ENCODE data around the gene MALRD1. TPM values are rescaled to one million over a fixed set of nuclear protein-coding genes. Genes with fewer than 3 reads are reported as not detected.

The MALRD1 gene
- total RNA-seq, 5 donors from 2014 or later (not counting 1 experiment from before 2014, with no cell fraction given), result 0.32 TPM; not detected in 4

GRCh38 chr10:19097151-19097550 lies 48.5 kb downstream of the MALRD1 start:
- Histone ChIP-seq H3K36me3 (ENCODE audit: control insufficient read depth in 2 of 2, extremely low read depth in 1 of 2, insufficient read depth in 1 of 2, low read length in 1 of 2) (no peaks in the 10 kb centered on the region), H3K4me1 (ENCODE audit: control insufficient read depth in 1 of 2, extremely low read depth in 1 of 2, insufficient read depth in 2 of 2, low read length in 2 of 2) (no peaks in the 10 kb centered on the region), H3K27me3 (replicated peaks in 1 of 2; ENCODE audit: control insufficient read depth in 2 of 2, extremely low read depth in 1 of 2, insufficient read depth in 2 of 2, low read length in 1 of 2) (no peaks in the 10 kb centered on the region), H3K4me3 (ENCODE audit: control insufficient read depth in 1 of 2, extremely low read depth in 1 of 2, low read length in 1 of 2) (no peak overlapping the region), H3K27ac (ENCODE audit: low read length) (no peak overlapping the region), H3K9me3 (no peaks in the 10 kb centered on the region)
- no peak overlapping the region for H3K27ac Mint-ChIP-seq
- H3K4me1 Mint-ChIP-seq, result no peaks in the 10 kb centered on the region
- WGBS (ENCODE audit: insufficient coverage), result 67% methylated on average over 1 of the region's 3 CpGs
- ChIA-PET CTCF (no interaction called here), POLR2A (no interaction called here)
- ATAC-seq (replicated peaks in 1 of 4) (no peak), DNase-seq (no peak)
- H3K4me3 Mint-ChIP-seq, result no peak overlapping the region
- no peaks in the 10 kb centered on the region for H3K36me3 Mint-ChIP-seq
- no peaks in the 10 kb centered on the region for H3K27me3 Mint-ChIP-seq
- peaks cover 2 to 5% (median 4%) of the 10 kb centered on the region in 3 donors for H3K9me3 Mint-ChIP-seq

- ATAC-seq (replicated peaks in 1 of 4), result no peak
- Mint-ChIP-seq H3K4me3 (no peak overlapping the region), H3K9me3 (peaks cover 2 to 6% (median 6%) of the 10 kb centered on the region in 3 donors)
These were observed 50.2 kb downstream of the MALRD1 start for GRCh38 chr10:19098803-19099202.

GRCh38 chr10:19107406-19107805 lies 58.8 kb downstream of the MALRD1 start:
- H3K9me3 ChIP-seq, result peaks cover 2% of the 10 kb centered on the region
- no peak overlapping the region for H3K27ac ChIP-seq (ENCODE audit: low read length)
- H3K36me3 Mint-ChIP-seq, result no peaks in the 10 kb centered on the region
- H3K9me3 Mint-ChIP-seq, result peaks cover 21 to 40% (median 24%) of the 10 kb centered on the region in 3 donors
- no peak overlapping the region for H3K27ac Mint-ChIP-seq
- H3K4me3 ChIP-seq (ENCODE audit: control insufficient read depth in 1 of 2, extremely low read depth in 1 of 2, low read length in 1 of 2), result no peak overlapping the region
- no CpG with 5 or more reads among the region's 1 CpG for WGBS (ENCODE audit: insufficient coverage)
- no peaks in the 10 kb centered on the region for H3K27me3 Mint-ChIP-seq
- ChIA-PET POLR2A (no interaction called here), CTCF (no interaction called here)
- no peak for DNase-seq
- H3K4me1 ChIP-seq (ENCODE audit: control insufficient read depth in 1 of 2, extremely low read depth in 1 of 2, insufficient read depth in 2 of 2, low read length in 2 of 2), result no peaks in the 10 kb centered on the region
- no peaks in the 10 kb centered on the region for H3K27me3 ChIP-seq (replicated peaks in 1 of 2; ENCODE audit: control insufficient read depth in 2 of 2, extremely low read depth in 1 of 2, insufficient read depth in 2 of 2, low read length in 1 of 2)
- ATAC-seq (replicated peaks in 1 of 4), result no peak
- no peaks in the 10 kb centered on the region for H3K36me3 ChIP-seq (ENCODE audit: control insufficient read depth in 2 of 2, extremely low read depth in 1 of 2, insufficient read depth in 1 of 2, low read length in 1 of 2)
- no peak overlapping the region for H3K4me3 Mint-ChIP-seq
- H3K4me1 Mint-ChIP-seq, result no peaks in the 10 kb centered on the region

More at GRCh38 chr10:19098803-19099202, 50.2 kb downstream of the MALRD1 start:
- no peak for DNase-seq
- H3K36me3 ChIP-seq (ENCODE audit: control insufficient read depth in 2 of 2, extremely low read depth in 1 of 2, insufficient read depth in 1 of 2, low read length in 1 of 2), result no peaks in the 10 kb centered on the region
- H3K27me3 Mint-ChIP-seq, result no peaks in the 10 kb centered on the region
- ChIA-PET CTCF (no interaction called here), POLR2A (no interaction called here)
- H3K4me1 ChIP-seq (ENCODE audit: control insufficient read depth in 1 of 2, extremely low read depth in 1 of 2, insufficient read depth in 2 of 2, low read length in 2 of 2), result no peaks in the 10 kb centered on the region
- no peaks in the 10 kb centered on the region for H3K4me1 Mint-ChIP-seq
- WGBS (ENCODE audit: insufficient coverage), result 89% methylated on average over 3 of the region's 7 CpGs
- no peak overlapping the region for H3K27ac ChIP-seq (ENCODE audit: low read length)
- no peak overlapping the region for H3K4me3 ChIP-seq (ENCODE audit: control insufficient read depth in 1 of 2, extremely low read depth in 1 of 2, low read length in 1 of 2)
- H3K36me3 Mint-ChIP-seq, result no peaks in the 10 kb centered on the region
- no peak overlapping the region for H3K27ac Mint-ChIP-seq
- H3K27me3 ChIP-seq (replicated peaks in 1 of 2; ENCODE audit: control insufficient read depth in 2 of 2, extremely low read depth in 1 of 2, insufficient read depth in 2 of 2, low read length in 1 of 2), result no peaks in the 10 kb centered on the region
- H3K9me3 ChIP-seq, result no peaks in the 10 kb centered on the region

- no peaks in the 10 kb centered on the region for H3K27me3 Mint-ChIP-seq
- no peak overlapping the region for H3K4me3 Mint-ChIP-seq
- WGBS (ENCODE audit: insufficient coverage), result 71% methylated on average over 1 of the region's 1 CpG
- H3K4me1 Mint-ChIP-seq, result no peaks in the 10 kb centered on the region
- peaks cover 16 to 27% (median 20%) of the 10 kb centered on the region in 3 donors for H3K9me3 Mint-ChIP-seq
- H3K9me3 ChIP-seq, result peaks cover 2% of the 10 kb centered on the region
- no peak for DNase-seq
- POLR2A ChIA-PET, result no interaction called here
- H3K36me3 Mint-ChIP-seq, result no peaks in the 10 kb centered on the region
- H3K4me1 ChIP-seq (ENCODE audit: control insufficient read depth in 1 of 2, extremely low read depth in 1 of 2, insufficient read depth in 2 of 2, low read length in 2 of 2), result no peaks in the 10 kb centered on the region
- no peak overlapping the region for H3K4me3 ChIP-seq (ENCODE audit: control insufficient read depth in 1 of 2, extremely low read depth in 1 of 2, low read length in 1 of 2)
- H3K27ac ChIP-seq (ENCODE audit: low read length), result no peak overlapping the region
- no peak for ATAC-seq (replicated peaks in 1 of 4)
- no peaks in the 10 kb centered on the region for H3K36me3 ChIP-seq (ENCODE audit: control insufficient read depth in 2 of 2, extremely low read depth in 1 of 2, insufficient read depth in 1 of 2, low read length in 1 of 2)
- no peaks in the 10 kb centered on the region for H3K27me3 ChIP-seq (replicated peaks in 1 of 2; ENCODE audit: control insufficient read depth in 2 of 2, extremely low read depth in 1 of 2, insufficient read depth in 2 of 2, low read length in 1 of 2)
- CTCF ChIA-PET, result no interaction called here
- H3K27ac Mint-ChIP-seq, result no peak overlapping the region
These were observed 63.1 kb downstream of the MALRD1 start for GRCh38 chr10:19111501-19112267.

GRCh38 chr10:19117438-19117837 lies 68.8 kb downstream of the MALRD1 start:
- Mint-ChIP-seq H3K4me3 (no peak overlapping the region), H3K27ac (no peak overlapping the region), H3K36me3 (no peaks in the 10 kb centered on the region), H3K27me3 (no peaks in the 10 kb centered on the region), H3K4me1 (no peaks in the 10 kb centered on the region), H3K9me3 (peaks cover 2 to 21% (median 20%) of the 10 kb centered on the region in 3 donors)
- H3K4me3 ChIP-seq (ENCODE audit: control insufficient read depth in 1 of 2, extremely low read depth in 1 of 2, low read length in 1 of 2), result no peak overlapping the region
- WGBS (ENCODE audit: insufficient coverage), result 80% methylated on average over 1 of the region's 1 CpG
- ChIA-PET POLR2A (interaction anchor here (0.6 kb wide), 2 partner anchors 8 to 338 kb away, joined by 3 to 8 read pairs; no protein-coding TSS in a partner anchor), CTCF (no interaction called here)
- no peaks in the 10 kb centered on the region for H3K27me3 ChIP-seq (replicated peaks in 1 of 2; ENCODE audit: control insufficient read depth in 2 of 2, extremely low read depth in 1 of 2, insufficient read depth in 2 of 2, low read length in 1 of 2)
- no peak overlapping the region for H3K27ac ChIP-seq (ENCODE audit: low read length)
- no peaks in the 10 kb centered on the region for H3K9me3 ChIP-seq
- DNase-seq (no peak), ATAC-seq (replicated peaks in 1 of 4) (no peak)
- no peaks in the 10 kb centered on the region for H3K36me3 ChIP-seq (ENCODE audit: control insufficient read depth in 2 of 2, extremely low read depth in 1 of 2, insufficient read depth in 1 of 2, low read length in 1 of 2)
- H3K4me1 ChIP-seq (ENCODE audit: control insufficient read depth in 1 of 2, extremely low read depth in 1 of 2, insufficient read depth in 2 of 2, low read length in 2 of 2), result no peaks in the 10 kb centered on the region

GRCh38 chr10:19119191-19119590 lies 70.6 kb downstream of the MALRD1 start:
- H3K4me3 Mint-ChIP-seq, result no peak overlapping the region

More at GRCh38 chr10:19119191-19119590, 70.6 kb downstream of the MALRD1 start:
- H3K9me3 Mint-ChIP-seq, result peaks cover 3 to 21% (median 16%) of the 10 kb centered on the region in 3 donors
- no peaks in the 10 kb centered on the region for H3K36me3 Mint-ChIP-seq
- 46% methylated on average over 6 of the region's 6 CpGs for WGBS (ENCODE audit: insufficient coverage)
- H3K4me1 Mint-ChIP-seq, result no peaks in the 10 kb centered on the region
- no peak overlapping the region for H3K27ac Mint-ChIP-seq
- H3K27ac ChIP-seq (ENCODE audit: low read length), result no peak overlapping the region
- H3K9me3 ChIP-seq, result no peaks in the 10 kb centered on the region
- H3K36me3 ChIP-seq (ENCODE audit: control insufficient read depth in 2 of 2, extremely low read depth in 1 of 2, insufficient read depth in 1 of 2, low read length in 1 of 2), result no peaks in the 10 kb centered on the region
- H3K4me1 ChIP-seq (ENCODE audit: control insufficient read depth in 1 of 2, extremely low read depth in 1 of 2, insufficient read depth in 2 of 2, low read length in 2 of 2), result no peaks in the 10 kb centered on the region
- H3K27me3 Mint-ChIP-seq, result no peaks in the 10 kb centered on the region
- no peak overlapping the region for H3K4me3 ChIP-seq (ENCODE audit: control insufficient read depth in 1 of 2, extremely low read depth in 1 of 2, low read length in 1 of 2)
- H3K27me3 ChIP-seq (replicated peaks in 1 of 2; ENCODE audit: control insufficient read depth in 2 of 2, extremely low read depth in 1 of 2, insufficient read depth in 2 of 2, low read length in 1 of 2), result no peaks in the 10 kb centered on the region
- ChIA-PET POLR2A (no interaction called here), CTCF (no interaction called here)
- no peak for ATAC-seq (replicated peaks in 1 of 4)
- no peak for DNase-seq
